ENCODE data around the gene HMCN2.
A peak's percentile ranks its signal among the peaks of the same experiment; 100 is the strongest.

The HMCN2 gene

DNA sequence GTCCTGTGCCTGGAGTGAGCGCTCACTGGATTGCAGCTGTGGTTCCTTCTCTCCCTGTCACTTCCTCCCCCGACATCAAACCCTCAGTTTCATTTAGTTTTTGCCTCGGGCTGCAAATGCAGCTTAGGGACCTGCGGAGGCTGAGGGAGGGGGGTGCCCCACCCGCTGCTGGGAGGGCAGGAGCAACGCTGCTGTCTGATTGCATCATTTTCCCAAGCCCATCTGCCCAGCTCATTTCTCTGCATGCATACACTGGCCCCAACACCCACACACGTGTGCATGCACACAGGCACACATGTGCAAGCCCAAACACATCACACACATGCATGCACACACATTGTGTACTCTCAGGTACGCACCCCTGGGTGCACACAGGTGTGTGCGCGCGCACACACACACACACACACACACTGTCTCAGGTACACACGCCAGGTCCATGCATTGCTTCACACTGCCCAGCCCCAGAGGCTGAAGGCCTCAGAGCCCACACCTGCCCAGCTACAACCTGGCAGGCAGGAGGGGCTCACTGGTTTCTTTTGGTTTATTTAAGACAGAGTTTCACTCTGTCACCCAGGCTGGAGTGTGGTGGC lies 182.6 kb downstream of the HMCN2 start:
- Histone ChIP-seq H3K4me2 (ENCODE audit: low read length) (no peak overlapping the region), H3K27ac (no peak overlapping the region), H2AFZ (no peak overlapping the region), H3K27me3 (ENCODE audit: control insufficient read depth, insufficient read depth, low read length) (no peaks in the 10 kb centered on the region), H3K36me3 (ENCODE audit: control insufficient read depth, insufficient read depth, low read length) (no peaks in the 10 kb centered on the region), H3K4me1 (peaks cover 13% of the 10 kb centered on the region), H3K79me2 (no peaks in the 10 kb centered on the region), H3K9ac (no peak overlapping the region), H3K9me3 (ENCODE audit: control insufficient read depth, low read length) (no peaks in the 10 kb centered on the region), H3K4me3 (ENCODE audit: low read depth, low read length) (no peak overlapping the region)
- TF ChIP-seq, protein P1, sequence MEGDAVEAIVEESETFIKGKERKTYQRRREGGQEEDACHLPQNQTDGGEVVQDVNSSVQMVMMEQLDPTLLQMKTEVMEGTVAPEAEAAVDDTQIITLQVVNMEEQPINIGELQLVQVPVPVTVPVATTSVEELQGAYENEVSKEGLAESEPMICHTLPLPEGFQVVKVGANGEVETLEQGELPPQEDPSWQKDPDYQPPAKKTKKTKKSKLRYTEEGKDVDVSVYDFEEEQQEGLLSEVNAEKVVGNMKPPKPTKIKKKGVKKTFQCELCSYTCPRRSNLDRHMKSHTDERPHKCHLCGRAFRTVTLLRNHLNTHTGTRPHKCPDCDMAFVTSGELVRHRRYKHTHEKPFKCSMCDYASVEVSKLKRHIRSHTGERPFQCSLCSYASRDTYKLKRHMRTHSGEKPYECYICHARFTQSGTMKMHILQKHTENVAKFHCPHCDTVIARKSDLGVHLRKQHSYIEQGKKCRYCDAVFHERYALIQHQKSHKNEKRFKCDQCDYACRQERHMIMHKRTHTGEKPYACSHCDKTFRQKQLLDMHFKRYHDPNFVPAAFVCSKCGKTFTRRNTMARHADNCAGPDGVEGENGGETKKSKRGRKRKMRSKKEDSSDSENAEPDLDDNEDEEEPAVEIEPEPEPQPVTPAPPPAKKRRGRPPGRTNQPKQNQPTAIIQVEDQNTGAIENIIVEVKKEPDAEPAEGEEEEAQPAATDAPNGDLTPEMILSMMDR (IDR thresholded peaks at IDR 0.05): no peak

DNA sequence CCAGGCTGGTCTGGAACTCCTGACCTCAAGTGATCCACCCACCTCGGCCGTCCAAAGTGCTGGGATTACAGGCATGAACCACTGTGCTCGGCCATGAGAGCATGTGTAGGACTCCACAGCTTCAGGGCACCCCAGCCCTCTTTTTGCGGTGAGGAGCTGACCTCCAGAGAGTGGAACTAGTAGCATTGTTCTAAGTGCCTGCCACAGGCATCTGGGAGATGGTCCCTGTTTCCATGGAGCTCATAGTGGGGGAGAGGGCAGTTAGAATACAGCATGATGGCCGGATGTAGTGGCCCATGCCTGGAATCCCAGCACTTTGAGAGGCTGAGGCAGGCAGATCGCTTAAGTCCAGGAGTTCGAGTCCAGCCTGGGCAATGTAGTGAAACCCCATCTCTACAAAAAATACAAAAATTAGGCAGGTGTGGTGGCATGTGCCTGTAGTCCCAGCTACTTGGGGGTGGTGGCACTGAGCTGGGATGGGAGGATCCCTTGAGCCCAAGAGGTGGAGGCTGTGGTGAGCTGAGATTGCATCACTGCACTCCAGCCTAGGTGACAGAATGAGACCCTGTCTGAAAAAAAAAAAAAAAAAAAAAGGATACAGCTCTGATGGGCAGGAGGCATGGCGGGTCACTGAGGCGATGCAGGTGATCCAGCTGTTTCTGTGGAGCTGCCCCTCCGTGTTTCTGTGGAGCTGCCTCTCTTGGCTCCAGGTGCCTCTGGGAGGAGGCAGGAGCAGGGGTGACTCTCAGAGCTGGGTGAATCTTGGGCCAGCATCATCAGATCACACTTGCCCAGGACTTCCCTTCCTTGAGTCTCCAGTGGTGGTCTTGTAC lies 183.4 kb downstream of the HMCN2 start:
- Histone ChIP-seq H3K9ac (no peak overlapping the region), H3K4me2 (ENCODE audit: low read length) (no peak overlapping the region), H3K4me1 (peaks cover 19% of the 10 kb centered on the region), H3K27me3 (ENCODE audit: control insufficient read depth, insufficient read depth, low read length) (no peaks in the 10 kb centered on the region), H3K36me3 (ENCODE audit: control insufficient read depth, insufficient read depth, low read length) (no peaks in the 10 kb centered on the region), H3K27ac (no peak overlapping the region), H3K9me3 (ENCODE audit: control insufficient read depth, low read length) (no peaks in the 10 kb centered on the region), H3K4me3 (ENCODE audit: low read depth, low read length) (no peak overlapping the region), H2AFZ (no peak overlapping the region), H3K79me2 (no peaks in the 10 kb centered on the region)
- TF ChIP-seq, protein P1 (IDR thresholded peaks at IDR 0.05): no peak

DNA sequence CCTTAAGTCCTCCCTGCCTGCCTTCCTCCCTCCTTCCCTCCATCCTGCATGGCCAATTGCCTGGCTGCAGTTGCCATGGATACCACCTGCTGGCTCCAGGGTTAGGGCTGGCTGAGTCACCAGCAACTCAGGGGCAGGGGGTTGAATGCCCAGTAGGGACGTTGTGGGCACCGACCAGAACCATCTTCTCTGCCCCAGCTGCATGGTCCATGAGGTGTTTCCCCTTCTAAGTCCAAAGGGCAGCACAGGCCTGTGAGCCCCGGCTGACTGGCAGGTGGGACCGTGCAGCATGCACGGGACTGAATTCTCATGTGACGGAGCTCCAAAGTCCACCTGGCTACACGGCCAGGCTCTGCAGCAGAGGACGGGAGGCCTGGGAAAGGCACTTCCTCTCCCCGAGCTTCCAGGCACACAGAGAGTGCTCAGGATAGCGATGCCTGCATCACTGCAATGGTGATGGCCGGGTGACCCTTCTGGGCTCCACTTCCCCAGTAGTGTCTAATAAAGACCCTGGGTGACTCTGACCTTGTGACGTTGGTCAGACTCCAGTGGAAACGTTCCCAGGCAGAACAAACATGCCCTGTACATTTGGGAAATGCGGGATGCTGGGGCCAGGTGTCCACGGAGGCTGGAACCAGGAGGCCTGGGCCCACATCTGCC lies 184.9 kb downstream of the HMCN2 start:
- Histone ChIP-seq H3K4me1 (peaks cover 19% of the 10 kb centered on the region), H3K27ac (no peak overlapping the region), H3K36me3 (ENCODE audit: control insufficient read depth, insufficient read depth, low read length) (no peaks in the 10 kb centered on the region), H3K79me2 (no peaks in the 10 kb centered on the region), H3K9ac (no peak overlapping the region), H3K27me3 (ENCODE audit: control insufficient read depth, insufficient read depth, low read length) (no peaks in the 10 kb centered on the region), H3K4me2 (ENCODE audit: low read length) (no peak overlapping the region), H3K9me3 (ENCODE audit: control insufficient read depth, low read length) (no peaks in the 10 kb centered on the region), H2AFZ (no peak overlapping the region), H3K4me3 (ENCODE audit: low read depth, low read length) (no peak overlapping the region)
- TF ChIP-seq, protein P1 (IDR thresholded peaks at IDR 0.05): no peak

DNA sequence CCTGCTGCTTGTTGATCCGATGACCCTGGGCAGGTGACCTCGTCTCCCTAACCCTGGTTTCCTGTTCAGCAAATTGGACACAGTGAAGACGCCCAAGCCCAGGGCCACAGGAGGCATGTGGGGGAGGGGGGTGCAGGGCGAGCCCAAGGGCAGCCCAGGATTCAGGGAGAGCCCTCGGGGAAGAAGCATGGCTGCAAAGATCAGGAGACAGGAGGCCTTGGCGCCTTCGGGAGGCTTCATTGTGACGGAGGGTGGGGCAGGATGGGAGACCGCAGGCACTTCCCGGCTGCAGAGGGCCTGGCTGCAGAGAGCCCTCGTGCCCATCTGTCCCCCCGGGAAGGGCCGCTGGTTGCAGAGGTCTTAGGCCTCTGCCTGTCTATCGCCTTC lies 185.4 kb downstream of the HMCN2 start:
- TF ChIP-seq, protein P1 (IDR thresholded peaks at IDR 0.05): no peak
- H3K9ac ChIP-seq: no peak overlapping the region
- H3K9me3 ChIP-seq (ENCODE audit: control insufficient read depth, low read length): no peaks in the 10 kb centered on the region
- peak overlapping the region; percentile 5 for H3K4me2 ChIP-seq (ENCODE audit: low read length)
- H3K4me3 ChIP-seq (ENCODE audit: low read depth, low read length): no peak overlapping the region
- no peak overlapping the region for H2AFZ ChIP-seq
- H3K27me3 ChIP-seq (ENCODE audit: control insufficient read depth, insufficient read depth, low read length): no peaks in the 10 kb centered on the region
- H3K27ac ChIP-seq: peak overlapping the region; percentile 67
- H3K79me2 ChIP-seq: no peaks in the 10 kb centered on the region
- H3K4me1 ChIP-seq: peaks cover 19% of the 10 kb centered on the region
- H3K36me3 ChIP-seq (ENCODE audit: control insufficient read depth, insufficient read depth, low read length): no peaks in the 10 kb centered on the region

Measured in parathyroid adenoma (tissue), 2 donors.